ENCODE measurements around the gene METRNL.

Gene METRNL

DNA sequence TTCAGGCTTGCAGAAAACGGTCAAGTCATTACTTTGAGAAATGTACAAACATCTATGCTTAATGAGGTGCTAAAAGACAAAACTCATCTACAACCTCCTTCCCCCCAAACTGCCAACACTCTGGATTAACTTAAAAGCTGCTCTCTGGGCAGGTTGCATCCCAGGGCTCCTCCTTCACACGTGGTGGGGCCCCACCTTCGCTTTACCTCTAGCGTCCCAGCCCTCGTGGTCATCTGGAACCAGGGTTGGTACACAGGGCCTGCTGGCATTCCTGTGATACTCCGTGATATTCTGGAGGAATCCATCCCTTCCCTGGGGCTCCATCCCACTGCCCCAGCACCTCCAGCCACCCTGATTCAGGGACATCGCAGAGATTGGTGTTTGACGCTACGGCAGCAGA lies 4.8 kb downstream of the METRNL start:
- H3K9me3 ChIP-seq = no peaks in the 10 kb centered on the region
- peak overlapping the region; percentile 68 for H3K4me2 ChIP-seq
- no peak overlapping the region for H3K27ac ChIP-seq
- peaks cover 76% of the 10 kb centered on the region for H3K4me1 ChIP-seq
- no peak overlapping the region for H3K4me3 ChIP-seq
- H4K20me1 ChIP-seq = peaks cover 84% of the 10 kb centered on the region
- H3K27me3 ChIP-seq = peaks cover 34% of the 10 kb centered on the region
- H3K36me3 ChIP-seq = peaks cover 6% of the 10 kb centered on the region; the same call in 1 of the 2 replicates
- no peak overlapping the region for H3K9ac ChIP-seq
- TF ChIP-seq Cebpa-rat (IDR thresholded peaks at IDR 0.05) = no peak

DNA sequence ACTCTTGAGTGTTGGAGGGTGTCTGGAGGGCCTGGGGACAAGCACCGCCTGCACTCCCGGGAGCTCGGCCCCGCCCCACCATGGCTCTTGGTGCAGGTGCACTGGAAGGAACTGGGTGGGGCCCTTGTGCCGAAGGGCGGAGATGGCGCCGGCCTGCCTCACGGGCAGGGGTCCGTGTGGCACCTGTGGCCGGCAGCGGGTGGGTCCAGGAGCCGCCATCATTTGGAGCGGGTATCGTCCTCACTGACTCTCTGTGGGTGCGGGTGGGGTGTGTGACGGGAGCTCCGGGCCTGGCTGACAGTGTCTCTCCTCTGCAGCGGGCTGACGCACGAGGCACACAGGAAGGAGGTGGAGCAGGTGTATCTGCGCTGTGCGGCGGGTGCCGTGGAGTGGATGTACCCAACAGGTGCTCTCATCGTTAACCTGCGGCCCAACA lies 5.2 kb downstream of the METRNL start:
- Histone ChIP-seq H3K4me3 (no peak overlapping the region), H3K36me3 (peaks cover 6% of the 10 kb centered on the region; the same call in 1 of the 2 replicates), H3K27ac (no peak overlapping the region), H3K9me3 (no peaks in the 10 kb centered on the region), H3K27me3 (peaks cover 33% of the 10 kb centered on the region), H3K9ac (no peak overlapping the region), H3K4me2 (peak overlapping the region; percentile 68), H3K4me1 (peaks cover 76% of the 10 kb centered on the region), H4K20me1 (peaks cover 84% of the 10 kb centered on the region)
- no peak for TF ChIP-seq Cebpa-rat (IDR thresholded peaks at IDR 0.05)

DNA sequence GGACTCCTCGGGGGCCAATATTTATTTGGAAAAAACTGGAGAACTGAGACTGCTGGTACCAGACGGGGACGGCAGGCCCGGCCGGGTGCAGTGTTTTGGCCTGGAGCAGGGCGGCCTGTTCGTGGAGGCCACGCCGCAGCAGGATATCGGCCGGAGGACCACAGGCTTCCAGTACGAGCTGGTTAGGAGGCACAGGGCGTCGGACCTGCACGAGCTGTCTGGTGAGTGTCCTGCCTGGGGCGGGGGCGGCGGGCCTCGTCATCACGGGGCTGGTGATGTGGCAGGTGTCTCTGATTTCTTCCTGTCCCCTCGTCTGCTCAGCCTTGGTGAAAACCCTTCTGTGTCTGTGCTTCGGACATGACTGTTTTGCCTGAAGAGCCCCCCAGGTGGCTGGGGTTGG lies 5.7 kb downstream of the METRNL start:
- Histone ChIP-seq H3K4me1 (peaks cover 76% of the 10 kb centered on the region), H3K36me3 (peaks cover 6% of the 10 kb centered on the region; the same call in 1 of the 2 replicates), H3K4me3 (no peak overlapping the region), H3K27me3 (peaks cover 31% of the 10 kb centered on the region), H3K27ac (no peak overlapping the region), H3K4me2 (peak overlapping the region; percentile 68), H3K9me3 (no peaks in the 10 kb centered on the region), H3K9ac (no peak overlapping the region), H4K20me1 (peaks cover 84% of the 10 kb centered on the region)
- TF ChIP-seq Cebpa-rat (IDR thresholded peaks at IDR 0.05) = no peak

DNA sequence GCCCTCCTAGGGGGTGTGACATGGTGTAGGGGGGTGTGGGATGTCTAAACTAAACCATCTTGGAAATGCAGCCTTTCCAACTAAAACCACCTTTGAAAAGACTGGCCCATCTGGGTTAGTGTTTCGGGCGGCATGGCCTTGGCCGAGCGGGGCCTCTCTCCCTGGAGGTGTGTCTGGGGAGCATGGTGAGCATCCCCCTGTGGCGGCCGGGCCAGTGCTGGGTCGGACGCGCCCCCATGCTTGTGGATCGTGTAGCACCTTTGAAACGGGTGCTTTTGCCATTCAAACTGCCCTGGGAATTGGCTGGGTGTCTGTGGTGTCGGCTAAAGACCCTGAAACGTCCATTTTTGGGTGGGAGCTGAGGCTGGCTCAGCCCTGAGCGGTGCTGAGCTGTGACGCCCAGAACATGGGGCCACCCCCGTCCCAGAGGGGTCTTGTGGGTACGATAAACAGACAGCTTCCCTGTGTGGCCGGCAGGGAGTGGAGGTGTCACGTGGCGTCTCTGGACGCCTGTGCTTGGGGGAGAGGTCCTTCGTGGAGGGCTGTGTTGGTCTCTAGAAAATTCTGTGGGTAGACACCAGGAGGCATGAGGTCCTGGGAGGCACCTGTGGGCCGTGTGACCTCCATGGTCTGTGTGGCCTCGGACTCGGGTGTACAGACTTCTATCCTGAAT lies 6.3 kb downstream of the METRNL start:
- Histone ChIP-seq H3K4me3 (no peak overlapping the region), H3K9ac (no peak overlapping the region), H4K20me1 (peaks cover 84% of the 10 kb centered on the region), H3K4me2 (peak overlapping the region; percentile 68), H3K9me3 (no peaks in the 10 kb centered on the region), H3K27me3 (peaks cover 29% of the 10 kb centered on the region), H3K27ac (no peak overlapping the region), H3K4me1 (peaks cover 76% of the 10 kb centered on the region), H3K36me3 (peaks cover 6% of the 10 kb centered on the region; the same call in 1 of the 2 replicates)
- TF ChIP-seq Cebpa-rat (IDR thresholded peaks at IDR 0.05) = no peak

DNA sequence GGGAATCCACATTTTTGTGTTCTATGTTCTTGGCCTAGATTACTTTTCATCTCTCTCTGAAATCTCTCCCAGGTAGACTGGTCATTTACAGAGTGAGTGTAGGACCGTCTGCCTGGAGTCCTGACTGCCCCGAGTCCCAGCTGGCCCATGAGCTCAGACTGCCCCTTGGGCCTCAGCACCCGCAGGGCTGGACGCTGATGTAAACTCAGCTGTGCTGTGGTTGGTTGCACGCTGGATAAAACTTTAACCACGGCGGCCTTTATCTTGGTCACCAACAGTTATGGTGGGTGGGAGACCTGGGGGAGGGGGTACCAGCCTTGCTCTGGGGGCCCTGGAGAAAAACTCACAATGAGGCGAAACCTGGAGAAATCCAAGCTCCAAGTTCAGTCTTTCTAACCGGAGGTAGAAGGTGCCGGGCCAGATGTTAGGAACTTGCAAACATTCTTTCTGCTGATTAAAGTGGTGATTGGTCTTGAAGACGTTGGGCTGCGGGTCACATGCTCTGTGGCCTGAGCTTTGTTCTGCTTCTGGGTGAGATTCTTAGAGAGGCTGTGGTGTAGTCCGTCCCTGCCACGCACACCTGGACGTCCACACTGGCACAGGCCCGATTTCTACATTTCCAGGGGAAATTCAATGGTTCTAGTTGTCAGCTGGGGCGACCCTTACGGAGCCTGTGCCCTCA lies 6.9 kb downstream of the METRNL start:
- TF ChIP-seq Cebpa-rat (IDR thresholded peaks at IDR 0.05) = no peak
- peaks cover 85% of the 10 kb centered on the region for H4K20me1 ChIP-seq
- no peak overlapping the region for H3K9ac ChIP-seq
- peaks cover 75% of the 10 kb centered on the region for H3K4me1 ChIP-seq
- peaks cover 23% of the 10 kb centered on the region for H3K27me3 ChIP-seq
- peaks cover 6% of the 10 kb centered on the region; the same call in 1 of the 2 replicates for H3K36me3 ChIP-seq
- H3K27ac ChIP-seq = no peak overlapping the region
- peak overlapping the region; percentile 68 for H3K4me2 ChIP-seq
- H3K9me3 ChIP-seq = no peaks in the 10 kb centered on the region
- H3K4me3 ChIP-seq = no peak overlapping the region

DNA sequence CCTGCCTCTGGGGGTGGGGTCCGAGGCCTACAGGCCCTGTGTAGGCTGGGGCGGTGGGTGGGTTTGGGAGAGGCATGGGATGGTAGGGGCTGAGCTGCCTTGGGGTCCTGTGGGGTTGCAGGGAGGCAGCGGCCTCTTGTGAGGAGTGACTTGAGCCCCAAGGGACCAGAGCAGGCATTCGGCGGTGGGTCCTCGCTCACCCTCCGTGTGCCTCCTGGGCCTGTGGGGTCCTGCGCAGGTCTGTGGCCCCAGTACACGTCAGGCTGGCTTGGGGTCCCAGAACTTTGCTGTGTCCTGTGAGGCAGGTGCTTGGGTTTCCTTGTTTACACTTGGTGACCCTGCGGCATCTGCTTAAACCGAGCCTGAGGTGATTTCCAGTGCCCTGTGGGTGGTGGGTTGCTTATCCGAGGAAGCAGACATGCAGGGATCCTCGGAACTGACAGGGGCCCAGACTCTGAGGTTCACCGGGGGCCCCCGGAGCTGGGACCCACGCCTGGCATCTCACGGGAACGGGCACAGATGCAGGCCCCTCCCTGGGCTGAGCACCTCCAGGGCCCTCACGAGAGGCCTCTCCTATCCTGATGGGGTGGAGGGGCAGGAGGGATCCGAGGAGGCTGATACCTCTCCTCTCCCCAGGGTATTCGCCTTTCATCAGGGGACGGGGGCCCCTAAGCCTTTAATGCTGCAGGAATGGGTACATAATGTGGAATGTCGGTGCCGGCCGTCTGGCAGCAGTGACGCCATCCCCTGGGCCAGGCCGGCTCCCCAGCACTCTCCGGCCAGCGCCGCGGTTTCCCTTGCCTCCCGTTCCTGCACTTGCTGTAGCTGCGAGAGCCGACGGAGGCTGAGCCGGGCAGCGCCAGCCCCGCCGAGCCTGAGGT lies 7.7 kb downstream of the METRNL start:
- no peak overlapping the region for H3K27ac ChIP-seq
- H3K4me1 ChIP-seq = peaks cover 69% of the 10 kb centered on the region
- H3K36me3 ChIP-seq = peaks cover 6% of the 10 kb centered on the region; the same call in 1 of the 2 replicates
- H3K4me2 ChIP-seq = peak overlapping the region; percentile 68
- TF ChIP-seq Cebpa-rat (IDR thresholded peaks at IDR 0.05) = no peak
- no peaks in the 10 kb centered on the region for H3K9me3 ChIP-seq
- no peak overlapping the region for H3K4me3 ChIP-seq
- peaks cover 15% of the 10 kb centered on the region for H3K27me3 ChIP-seq
- H3K9ac ChIP-seq = no peak overlapping the region
- H4K20me1 ChIP-seq = peaks cover 85% of the 10 kb centered on the region

DNA sequence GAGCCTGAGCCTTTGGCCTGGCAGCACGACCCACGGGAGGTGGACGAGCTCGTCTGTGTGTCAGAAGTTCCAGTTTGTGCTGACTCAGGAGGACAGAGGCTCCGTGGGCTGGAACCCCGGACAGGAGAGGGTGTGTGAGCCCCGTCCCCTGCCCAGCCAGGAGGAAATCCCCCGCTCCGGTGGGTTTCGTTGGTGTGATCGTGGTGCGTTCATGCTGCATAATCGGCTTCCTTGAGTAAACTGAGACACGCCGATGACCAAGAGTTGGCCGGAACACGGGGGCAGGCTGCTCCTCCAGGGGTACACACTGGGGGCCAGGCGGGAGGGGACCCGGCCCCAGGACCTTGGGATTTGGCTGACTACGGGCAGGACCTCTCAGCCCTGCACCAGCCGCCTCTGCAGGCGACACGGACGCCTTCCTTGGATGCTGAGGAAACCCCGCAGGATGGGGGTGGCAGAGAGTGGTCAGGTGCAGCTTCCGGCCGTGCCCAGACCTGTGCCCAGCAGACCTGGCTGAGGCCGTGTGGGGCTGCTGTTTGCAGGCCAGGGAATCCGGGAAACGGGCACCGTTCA lies 8.5 kb downstream of the METRNL start:
- Histone ChIP-seq H3K4me1 (peaks cover 62% of the 10 kb centered on the region), H4K20me1 (peaks cover 85% of the 10 kb centered on the region), H3K36me3 (peaks cover 9% of the 10 kb centered on the region; the same call in 1 of the 2 replicates), H3K27ac (no peak overlapping the region), H3K9me3 (no peaks in the 10 kb centered on the region), H3K4me3 (no peak overlapping the region), H3K4me2 (0 out of 2 replicates have a peak overlapping the region, but pooled peaks have one; percentile 28), H3K27me3 (peaks cover 8% of the 10 kb centered on the region), H3K9ac (no peak overlapping the region)
- no peak for TF ChIP-seq Cebpa-rat (IDR thresholded peaks at IDR 0.05)

DNA sequence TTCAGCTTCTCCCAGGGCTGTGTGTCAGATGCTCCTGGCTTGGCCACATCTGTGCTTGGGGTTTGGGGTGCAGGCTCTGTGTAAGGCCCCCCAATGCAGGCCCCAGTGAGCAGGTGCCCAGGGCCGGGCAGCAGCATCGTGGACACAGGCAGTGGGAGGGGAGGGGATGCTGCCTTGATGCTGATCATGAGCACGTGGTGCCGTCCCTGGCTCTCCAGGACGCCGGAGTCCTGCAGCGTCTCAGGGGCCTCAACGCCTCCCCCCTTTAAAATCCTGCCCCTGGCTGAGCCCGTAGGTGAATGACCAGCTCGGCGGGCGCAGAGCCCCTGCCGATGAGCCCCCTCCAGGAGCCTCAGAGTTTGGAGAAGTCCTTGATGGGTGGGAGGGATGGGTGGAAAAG lies 9.0 kb downstream of the METRNL start:
- Histone ChIP-seq H3K9ac (no peak overlapping the region), H3K4me2 (no peak overlapping the region), H3K4me3 (no peak overlapping the region), H3K27ac (no peak overlapping the region), H3K36me3 (peaks cover 14% of the 10 kb centered on the region; the same call in 1 of the 2 replicates), H4K20me1 (peaks cover 85% of the 10 kb centered on the region), H3K4me1 (peaks cover 56% of the 10 kb centered on the region), H3K27me3 (0 out of 2 replicates have a peak, but pooled peaks cover 2% of the 10 kb centered on the region), H3K9me3 (no peaks in the 10 kb centered on the region)
- no peak for TF ChIP-seq Cebpa-rat (IDR thresholded peaks at IDR 0.05)

DNA sequence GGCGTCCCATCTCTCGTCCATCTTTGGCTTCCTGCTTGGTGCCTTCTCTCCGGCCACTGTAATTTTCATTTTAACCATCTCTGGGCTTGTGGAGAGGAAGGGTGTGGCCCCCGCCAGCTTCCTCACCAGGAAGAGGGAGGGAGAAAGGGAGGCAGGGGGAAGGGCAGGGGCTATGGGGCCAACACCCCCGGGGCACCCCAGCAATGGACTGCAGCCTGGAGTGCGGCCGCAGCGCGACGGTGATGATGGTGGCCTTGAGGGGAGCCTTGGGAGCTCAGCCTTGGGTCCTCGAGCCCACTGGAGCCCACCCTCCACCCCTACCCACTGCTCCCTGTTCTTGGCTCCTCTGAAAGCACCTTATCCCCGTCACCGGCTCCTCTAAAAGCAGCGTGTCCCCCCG lies 9.5 kb downstream of the METRNL start:
- Histone ChIP-seq H3K9me3 (no peaks in the 10 kb centered on the region), H3K4me1 (peaks cover 52% of the 10 kb centered on the region), H3K4me3 (no peak overlapping the region), H3K36me3 (peaks cover 19% of the 10 kb centered on the region; the same call in 1 of the 2 replicates), H3K9ac (no peak overlapping the region), H3K27ac (no peak overlapping the region), H3K4me2 (no peak overlapping the region), H4K20me1 (peaks cover 85% of the 10 kb centered on the region), H3K27me3 (no peaks in the 10 kb centered on the region)
- TF ChIP-seq Cebpa-rat (IDR thresholded peaks at IDR 0.05) = no peak
